Measurements from ENCODE around the gene MOGAT2.

- TF ChIP-seq CTCF (conservative IDR thresholded peaks at IDR 0.05 in 1 of 2, IDR thresholded peaks at IDR 0.05 in 1 of 2; ENCODE audit: low read depth in 1 of 2, low read length in 2 of 2), result no peak
- TF ChIP-seq EZH2 (IDR thresholded peaks at IDR 0.05; ENCODE audit: low read length, missing control alignments), result no peak
Observed at GRCh38 chr11:75767793-75768111, 50.1 kb downstream of the MOGAT2 start.

Measured in fibroblast of lung (primary cell).